ENCODE measurements around the gene TSPAN32.

Gene TSPAN32

DNA sequence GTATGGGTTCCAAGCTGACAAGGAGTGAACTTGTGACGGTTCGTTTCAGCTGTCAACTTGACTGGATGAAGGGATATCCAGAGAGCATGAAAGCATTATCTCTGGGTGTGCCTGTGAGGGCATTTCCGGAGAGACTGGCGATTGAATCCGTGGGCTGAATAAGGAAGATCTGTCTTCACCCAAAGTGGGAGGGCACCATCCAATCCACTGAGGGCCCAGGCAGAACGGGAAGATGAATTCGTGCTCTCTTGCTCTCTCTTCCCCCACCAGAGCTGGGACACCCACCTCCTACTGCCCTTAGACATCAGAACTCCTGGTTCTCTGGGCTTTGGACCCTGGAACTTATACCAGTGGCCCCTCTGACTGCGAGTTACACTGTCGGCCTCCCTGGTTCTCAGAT, 59.8 kb downstream of the TSPAN32 start:
- H2BK15ac ChIP-seq (ENCODE audit: low read length) = no peak overlapping the region
- H3K36me3 ChIP-seq (replicated peaks in 1 of 2; ENCODE audit: control insufficient read depth in 2 of 2, insufficient read depth in 2 of 2, low read length in 2 of 2) = no peaks in the 10 kb centered on the region
- H3K18ac ChIP-seq (ENCODE audit: low read length) = peak overlapping the region; percentile 21
- peaks cover 0 to 3% of the 10 kb centered on the region in 2 donors for H3K9me3 ChIP-seq (replicated peaks in 1 of 2; ENCODE audit: control insufficient read depth in 2 of 2, insufficient read depth in 1 of 2, low read depth in 1 of 2, low read length in 2 of 2)
- H2AK5ac ChIP-seq (ENCODE audit: low read depth, low read length) = no peak overlapping the region
- H2BK12ac ChIP-seq (ENCODE audit: low read length) = no peak overlapping the region
- no peak overlapping the region for H2BK120ac ChIP-seq (ENCODE audit: low read depth, low read length)
- H3K4ac ChIP-seq (ENCODE audit: low read length) = no peak overlapping the region
- no peaks in the 10 kb centered on the region for H3K79me1 ChIP-seq (ENCODE audit: low read depth, low read length)
- WGBS, 2 donors (ENCODE audit: extremely low coverage in 2 of 2, insufficient read length in 2 of 2, insufficient replicate concordance in 1 of 2) = no CpG with 5 or more reads among the region's 9 CpGs
- H3K14ac ChIP-seq (ENCODE audit: low read length) = no peak overlapping the region
- H2BK5ac ChIP-seq (ENCODE audit: low read length) = no peak overlapping the region
- H3K27me3 ChIP-seq (ENCODE audit: control insufficient read depth in 3 of 3, insufficient read depth in 3 of 3, low read depth in 1 of 3, low read length in 3 of 3) = peaks cover 0 to 2% (median 0%) of the 10 kb centered on the region in 3 experiments
- H3K4me1 ChIP-seq (ENCODE audit: control insufficient read depth in 2 of 2, insufficient read depth in 1 of 2, low read depth in 1 of 2, low read length in 2 of 2) = peaks cover 0 to 2% of the 10 kb centered on the region in 2 donors
- no peak overlapping the region for H3K4me3 ChIP-seq (ENCODE audit: low read length in 2 of 2)
- H3K9ac ChIP-seq (ENCODE audit: low read depth, low read length, poor library complexity) = no peak overlapping the region
- H4K8ac ChIP-seq (ENCODE audit: low read depth, low read length) = no peak overlapping the region
- H4K91ac ChIP-seq (ENCODE audit: low read depth, low read length, poor library complexity) = no peak overlapping the region
- no peak for DNase-seq (ENCODE audit: low spot score)
- H2AFZ ChIP-seq (ENCODE audit: low read length) = no peak overlapping the region
- H3K27ac ChIP-seq (replicated peaks; ENCODE audit: low read length) = no peak overlapping the region
- no peak overlapping the region for H3K23ac ChIP-seq (ENCODE audit: low read depth, low read length, poor library complexity)
- no peak overlapping the region for H3K4me2 ChIP-seq (ENCODE audit: insufficient read depth, low read length, poor library complexity, severe bottlenecking)

DNA sequence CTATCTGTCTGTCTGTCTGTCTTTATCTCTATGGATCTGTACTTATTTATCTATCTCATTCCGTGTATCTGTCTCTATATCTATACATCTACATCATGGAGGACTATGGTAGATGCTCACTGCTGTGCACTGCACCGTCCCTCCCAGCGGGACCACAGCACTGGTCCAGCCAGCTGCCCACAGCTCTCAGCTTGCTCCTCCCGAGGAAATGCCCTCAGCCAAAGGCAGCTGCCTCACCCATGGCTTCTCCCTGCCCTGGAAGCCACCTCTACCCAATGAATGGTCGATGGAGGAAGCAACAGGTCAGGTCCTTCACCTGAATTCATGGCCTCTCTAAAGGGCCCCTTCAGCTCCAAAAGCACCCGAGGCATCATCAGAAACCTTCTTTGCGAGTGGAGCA, 60.6 kb downstream of the TSPAN32 start:
- H2BK12ac ChIP-seq (ENCODE audit: low read length) = no peak overlapping the region
- H3K14ac ChIP-seq (ENCODE audit: low read length) = no peak overlapping the region
- no peak for DNase-seq (ENCODE audit: low spot score)
- no peaks in the 10 kb centered on the region for H3K79me1 ChIP-seq (ENCODE audit: low read depth, low read length)
- H4K8ac ChIP-seq (ENCODE audit: low read depth, low read length) = peak overlapping the region; percentile 86
- no peak overlapping the region for H3K4ac ChIP-seq (ENCODE audit: low read length)
- no peak overlapping the region for H3K4me3 ChIP-seq (ENCODE audit: low read length in 2 of 2)
- H2BK15ac ChIP-seq (ENCODE audit: low read length) = peak overlapping the region; percentile 72
- H3K9ac ChIP-seq (ENCODE audit: low read depth, low read length, poor library complexity) = peak overlapping the region; percentile 54
- H3K27ac ChIP-seq (replicated peaks; ENCODE audit: low read length) = no peak overlapping the region
- H3K9me3 ChIP-seq (replicated peaks in 1 of 2; ENCODE audit: control insufficient read depth in 2 of 2, insufficient read depth in 1 of 2, low read depth in 1 of 2, low read length in 2 of 2) = peaks cover 0 to 2% of the 10 kb centered on the region in 2 donors
- WGBS, 2 donors (ENCODE audit: extremely low coverage in 2 of 2, insufficient read length in 2 of 2, insufficient replicate concordance in 1 of 2) = no CpG with 5 or more reads among the region's 7 CpGs
- H4K91ac ChIP-seq (ENCODE audit: low read depth, low read length, poor library complexity) = no peak overlapping the region
- no peak overlapping the region for H3K18ac ChIP-seq (ENCODE audit: low read length)
- peaks cover 0 to 2% of the 10 kb centered on the region in 2 donors for H3K4me1 ChIP-seq (ENCODE audit: control insufficient read depth in 2 of 2, insufficient read depth in 1 of 2, low read depth in 1 of 2, low read length in 2 of 2)
- peaks cover 0 to 2% (median 0%) of the 10 kb centered on the region in 3 experiments for H3K27me3 ChIP-seq (ENCODE audit: control insufficient read depth in 3 of 3, insufficient read depth in 3 of 3, low read depth in 1 of 3, low read length in 3 of 3)
- no peak overlapping the region for H2AFZ ChIP-seq (ENCODE audit: low read length)
- H2BK120ac ChIP-seq (ENCODE audit: low read depth, low read length) = no peak overlapping the region
- H3K36me3 ChIP-seq (replicated peaks in 1 of 2; ENCODE audit: control insufficient read depth in 2 of 2, insufficient read depth in 2 of 2, low read length in 2 of 2) = no peaks in the 10 kb centered on the region
- H2BK5ac ChIP-seq (ENCODE audit: low read length) = no peak overlapping the region
- H3K4me2 ChIP-seq (ENCODE audit: insufficient read depth, low read length, poor library complexity, severe bottlenecking) = no peak overlapping the region
- no peak overlapping the region for H2AK5ac ChIP-seq (ENCODE audit: low read depth, low read length)
- H3K23ac ChIP-seq (ENCODE audit: low read depth, low read length, poor library complexity) = no peak overlapping the region

DNA sequence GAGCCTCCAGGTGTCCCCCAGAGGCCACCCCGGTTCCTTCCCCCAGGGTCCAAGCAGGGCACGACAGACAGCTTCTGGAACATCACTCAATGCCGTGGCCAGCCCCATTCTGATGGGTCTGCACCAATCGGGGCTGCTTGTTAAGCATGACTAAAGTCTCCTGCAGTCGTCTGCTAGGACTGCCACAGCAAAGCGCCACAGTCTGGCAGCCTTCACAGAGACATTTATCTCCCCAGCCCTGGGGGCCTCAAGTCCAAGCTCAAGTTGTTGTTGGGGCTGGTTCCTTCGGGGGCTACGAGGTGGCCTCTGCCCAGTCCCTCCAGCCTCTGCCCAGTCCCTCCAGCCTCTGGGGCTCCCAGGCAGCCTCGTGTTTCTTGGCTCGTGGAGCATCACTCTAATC, 61.3 kb downstream of the TSPAN32 start:
- no peak overlapping the region for H3K27ac ChIP-seq (replicated peaks; ENCODE audit: low read length)
- H2BK5ac ChIP-seq (ENCODE audit: low read length) = no peak overlapping the region
- no peak overlapping the region for H3K18ac ChIP-seq (ENCODE audit: low read length)
- H2BK15ac ChIP-seq (ENCODE audit: low read length) = no peak overlapping the region
- H3K27me3 ChIP-seq (ENCODE audit: control insufficient read depth in 3 of 3, insufficient read depth in 3 of 3, low read depth in 1 of 3, low read length in 3 of 3) = peaks cover 0 to under 1% (median 0%) of the 10 kb centered on the region in 3 experiments
- H3K4me2 ChIP-seq (ENCODE audit: insufficient read depth, low read length, poor library complexity, severe bottlenecking) = no peak overlapping the region
- H3K9me3 ChIP-seq (replicated peaks in 1 of 2; ENCODE audit: control insufficient read depth in 2 of 2, insufficient read depth in 1 of 2, low read depth in 1 of 2, low read length in 2 of 2) = peaks cover 0 to 2% of the 10 kb centered on the region in 2 donors
- no peak overlapping the region for H3K14ac ChIP-seq (ENCODE audit: low read length)
- no peak overlapping the region for H2AK5ac ChIP-seq (ENCODE audit: low read depth, low read length)
- WGBS, 2 donors (ENCODE audit: extremely low coverage in 2 of 2, insufficient read length in 2 of 2, insufficient replicate concordance in 1 of 2) = no CpG with 5 or more reads among the region's 10 CpGs
- H3K4me3 ChIP-seq (ENCODE audit: low read length in 2 of 2) = no peak overlapping the region
- H4K91ac ChIP-seq (ENCODE audit: low read depth, low read length, poor library complexity) = no peak overlapping the region
- no peak overlapping the region for H2BK12ac ChIP-seq (ENCODE audit: low read length)
- H2AFZ ChIP-seq (ENCODE audit: low read length) = no peak overlapping the region
- H3K36me3 ChIP-seq (replicated peaks in 1 of 2; ENCODE audit: control insufficient read depth in 2 of 2, insufficient read depth in 2 of 2, low read length in 2 of 2) = no peaks in the 10 kb centered on the region
- no peak overlapping the region for H3K4ac ChIP-seq (ENCODE audit: low read length)
- no peak overlapping the region for H2BK120ac ChIP-seq (ENCODE audit: low read depth, low read length)
- H3K79me1 ChIP-seq (ENCODE audit: low read depth, low read length) = no peaks in the 10 kb centered on the region
- DNase-seq (ENCODE audit: low spot score) = no peak
- H3K23ac ChIP-seq (ENCODE audit: low read depth, low read length, poor library complexity) = no peak overlapping the region
- H4K8ac ChIP-seq (ENCODE audit: low read depth, low read length) = no peak overlapping the region
- no peak overlapping the region for H3K9ac ChIP-seq (ENCODE audit: low read depth, low read length, poor library complexity)
- H3K4me1 ChIP-seq (ENCODE audit: control insufficient read depth in 2 of 2, insufficient read depth in 1 of 2, low read depth in 1 of 2, low read length in 2 of 2) = peaks cover 0 to 2% of the 10 kb centered on the region in 2 donors

DNA sequence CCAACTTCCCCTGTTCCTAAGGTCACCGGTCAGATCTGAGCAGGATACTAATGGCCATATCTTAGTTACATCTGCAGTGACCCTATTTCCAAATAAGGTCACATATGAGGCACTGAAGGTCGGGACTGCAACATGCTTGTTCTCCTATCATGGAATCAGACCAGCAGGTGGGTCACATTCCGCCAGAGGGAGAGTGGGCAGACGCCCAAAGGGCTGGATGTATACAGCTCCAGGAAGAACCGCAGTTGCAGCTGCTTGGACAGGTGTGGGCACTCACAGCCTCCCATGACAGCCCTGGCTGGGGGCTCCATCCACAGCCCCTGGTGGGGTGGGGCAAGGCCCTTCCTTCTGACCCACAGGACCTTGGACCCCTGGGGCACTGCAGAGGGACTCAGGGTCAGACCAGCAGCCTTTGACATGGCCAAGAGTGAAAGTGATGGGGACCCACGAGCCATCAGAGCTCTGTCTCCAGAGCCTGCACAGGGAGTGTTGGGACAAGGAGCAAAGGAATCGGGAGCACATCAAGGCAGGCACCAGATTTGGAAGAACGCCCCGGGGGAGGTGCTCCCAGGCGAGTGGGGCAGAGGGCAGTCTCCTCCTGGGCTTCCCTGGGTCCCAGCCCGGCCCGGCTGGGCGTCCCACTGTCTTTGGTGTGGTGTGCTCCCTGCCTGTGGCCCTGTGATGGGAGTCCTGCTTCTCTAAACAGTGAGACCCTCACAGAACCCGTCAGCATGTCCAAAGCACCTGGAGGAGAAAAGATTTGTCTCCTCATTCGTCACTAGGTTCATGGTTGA, 62.0 kb downstream of the TSPAN32 start:
- Histone ChIP-seq H3K23ac (ENCODE audit: low read depth, low read length, poor library complexity) (no peak overlapping the region), H2AFZ (ENCODE audit: low read length) (no peak overlapping the region), H3K79me1 (ENCODE audit: low read depth, low read length) (no peaks in the 10 kb centered on the region), H4K91ac (ENCODE audit: low read depth, low read length, poor library complexity) (no peak overlapping the region), H3K9me3 (replicated peaks in 1 of 2; ENCODE audit: control insufficient read depth in 2 of 2, insufficient read depth in 1 of 2, low read depth in 1 of 2, low read length in 2 of 2) (peaks cover 0 to 2% of the 10 kb centered on the region in 2 donors), H3K36me3 (replicated peaks in 1 of 2; ENCODE audit: control insufficient read depth in 2 of 2, insufficient read depth in 2 of 2, low read length in 2 of 2) (no peaks in the 10 kb centered on the region), H3K4me1 (ENCODE audit: control insufficient read depth in 2 of 2, insufficient read depth in 1 of 2, low read depth in 1 of 2, low read length in 2 of 2) (peaks cover 0 to 2% of the 10 kb centered on the region in 2 donors), H3K4me2 (ENCODE audit: insufficient read depth, low read length, poor library complexity, severe bottlenecking) (no peak overlapping the region), H2BK15ac (ENCODE audit: low read length) (no peak overlapping the region), H3K9ac (ENCODE audit: low read depth, low read length, poor library complexity) (no peak overlapping the region), H2BK5ac (ENCODE audit: low read length) (no peak overlapping the region), H4K8ac (ENCODE audit: low read depth, low read length) (no peak overlapping the region), H2AK5ac (ENCODE audit: low read depth, low read length) (no peak overlapping the region), H2BK120ac (ENCODE audit: low read depth, low read length) (no peak overlapping the region), H3K14ac (ENCODE audit: low read length) (peak overlapping the region; percentile 10), H2BK12ac (ENCODE audit: low read length) (no peak overlapping the region), H3K4ac (ENCODE audit: low read length) (no peak overlapping the region), H3K18ac (ENCODE audit: low read length) (no peak overlapping the region), H3K4me3 (ENCODE audit: low read length in 2 of 2) (no peak overlapping the region), H3K27ac (replicated peaks; ENCODE audit: low read length) (no peak overlapping the region), H3K27me3 (ENCODE audit: control insufficient read depth in 3 of 3, insufficient read depth in 3 of 3, low read depth in 1 of 3, low read length in 3 of 3) (no peaks in the 10 kb centered on the region)
- WGBS, 2 donors (ENCODE audit: extremely low coverage in 2 of 2, insufficient read length in 2 of 2, insufficient replicate concordance in 1 of 2) = no CpG with 5 or more reads among the region's 15 CpGs
- no peak for DNase-seq (ENCODE audit: low spot score)
